ENCODE measurements around the gene ZIM2. TPM values are rescaled to one million over a fixed set of nuclear protein-coding genes. Genes with fewer than 3 reads are reported as not detected.
A peak's percentile ranks its signal among the peaks of the same experiment; 100 is the strongest.

The ZIM2 gene
- polyA plus RNA-seq, 4 donors = 1.1 to 13.6 (median 2.8) TPM

DNA sequence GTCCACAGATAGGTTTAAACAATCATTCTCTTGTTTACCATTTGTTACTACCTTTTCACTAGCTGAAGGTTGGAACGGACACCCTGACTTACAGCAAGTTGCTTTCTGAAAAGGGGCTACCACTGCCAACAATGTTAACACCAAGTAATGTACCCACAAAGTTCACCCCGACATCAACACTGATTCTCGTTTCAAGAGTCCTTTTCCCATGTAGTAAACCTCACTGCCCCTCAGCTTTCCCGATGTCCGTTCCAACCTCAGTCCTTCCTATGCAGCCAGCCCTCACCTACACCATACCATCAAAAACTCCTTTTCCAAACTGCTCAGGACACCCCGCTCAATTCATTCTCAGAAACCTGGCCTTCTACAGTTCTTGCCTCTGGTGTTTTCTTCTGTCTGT lies 29.0 kb downstream of the ZIM2 start:
- no peak for DNase-seq (ENCODE audit: low read depth in 4 of 4, low spot score in 3 of 4)

DNA sequence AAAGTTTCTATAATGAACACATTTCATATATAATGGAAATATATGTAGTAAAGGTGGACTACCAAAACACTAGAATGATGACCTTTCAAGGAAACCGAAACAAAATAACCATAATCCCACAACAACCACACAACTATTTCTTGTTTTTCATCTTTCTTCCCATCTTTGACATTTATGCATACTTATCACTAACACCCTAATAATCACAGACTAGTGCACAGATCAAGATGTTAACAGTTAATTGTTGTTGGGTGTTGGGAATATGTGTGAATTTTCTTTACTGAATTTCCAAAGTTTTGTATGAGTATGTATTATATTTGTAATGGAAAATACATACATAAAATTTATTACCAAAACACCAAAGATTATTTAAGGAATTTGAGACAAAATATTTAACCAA lies 30.3 kb downstream of the ZIM2 start:
- no peak for DNase-seq (ENCODE audit: low read depth in 4 of 4, low spot score in 3 of 4)

DNA sequence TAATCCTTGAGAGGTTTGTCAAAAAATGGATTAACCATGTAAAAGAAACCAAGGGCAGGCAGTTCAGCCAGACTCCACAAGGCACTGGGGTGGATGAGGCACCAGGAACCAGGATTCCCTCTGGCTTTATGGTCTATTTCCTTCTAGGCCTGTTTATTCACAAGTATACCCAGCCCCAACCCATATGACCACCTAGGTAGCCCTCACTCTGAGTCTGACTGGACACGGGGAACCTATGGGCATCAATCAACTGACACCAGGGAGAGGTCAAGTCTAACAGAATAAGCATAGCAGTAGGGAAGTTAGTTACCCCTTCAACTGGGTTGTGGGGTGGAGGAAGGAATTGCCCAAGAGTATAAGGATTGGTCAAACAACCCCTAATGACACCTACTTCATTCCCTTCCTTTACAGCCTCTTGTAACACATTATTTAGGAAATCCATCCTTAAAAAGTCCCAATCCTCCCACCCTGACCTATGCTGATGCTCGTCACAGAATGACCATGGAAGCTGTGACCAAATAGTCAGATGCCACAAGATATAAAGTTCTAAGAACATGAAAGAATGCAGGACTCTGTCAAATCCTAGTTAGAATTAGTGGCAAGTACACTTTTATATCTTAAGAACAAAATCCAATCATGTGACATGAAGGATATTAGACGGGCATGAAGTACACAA lies 31.7 kb downstream of the ZIM2 start:
- no peak for DNase-seq (ENCODE audit: low read depth in 4 of 4, low spot score in 3 of 4)

DNA sequence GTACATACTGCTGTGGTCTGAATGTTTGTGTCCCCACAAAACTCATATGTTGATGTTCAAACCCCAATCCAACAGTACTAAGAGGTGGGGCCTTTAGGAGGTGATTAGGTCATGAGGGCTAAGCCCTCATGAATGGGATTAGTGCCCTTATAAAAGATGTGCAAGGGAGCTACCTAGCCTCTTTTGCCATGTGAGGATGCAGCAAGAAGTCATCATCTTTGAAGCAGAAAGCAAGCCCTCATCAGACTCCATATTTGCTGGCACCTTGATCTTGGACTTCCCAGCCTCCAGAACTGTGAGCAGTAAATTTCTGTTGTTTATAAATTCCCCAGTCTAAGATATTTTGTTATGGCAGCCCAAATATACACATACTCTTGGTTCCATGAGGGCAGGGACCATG lies 33.9 kb downstream of the ZIM2 start:
- DNase-seq (ENCODE audit: low read depth in 4 of 4, low spot score in 3 of 4) = no peak

DNA sequence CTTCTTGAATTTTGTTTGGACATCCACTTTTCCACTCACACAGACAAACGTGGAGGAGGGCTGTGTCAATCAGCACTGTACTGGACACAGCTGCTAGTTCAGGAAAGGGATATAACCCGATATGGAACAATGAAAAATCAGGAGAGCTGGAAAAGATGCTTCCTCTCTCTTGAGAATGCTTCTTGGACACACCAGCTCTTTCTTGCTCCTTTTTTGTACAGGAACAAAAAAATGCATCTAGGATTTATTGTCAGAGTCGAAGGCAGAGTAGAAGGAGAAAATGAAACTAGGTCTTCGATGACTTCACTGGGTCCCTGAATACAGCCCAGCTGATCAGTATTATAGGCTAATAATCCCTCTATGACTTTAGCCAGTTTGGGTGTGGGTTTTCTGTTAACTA lies 62.2 kb downstream of the ZIM2 start:
- no peak for DNase-seq (ENCODE audit: low read depth in 4 of 4, low spot score in 3 of 4)

DNA sequence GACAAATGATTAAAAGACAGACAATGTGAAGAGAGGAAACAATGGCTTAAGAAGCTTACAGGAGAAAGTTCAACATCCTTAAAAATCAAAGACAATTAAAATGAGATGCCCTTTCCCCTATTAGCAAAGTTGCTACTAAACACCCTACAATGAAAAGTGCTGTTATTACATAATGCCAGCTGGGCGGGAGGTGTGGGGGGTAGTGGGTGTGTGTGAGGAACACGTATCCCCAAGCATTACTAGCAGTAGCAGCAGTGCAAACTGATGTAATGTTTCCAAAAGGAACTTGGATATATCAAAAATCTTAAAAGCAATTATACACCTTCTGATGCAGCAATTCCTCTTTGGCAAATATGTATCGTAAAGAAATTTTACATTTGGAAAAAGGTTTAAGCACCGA lies 70.9 kb downstream of the ZIM2 start:
- DNase-seq (ENCODE audit: low read depth in 4 of 4, low spot score in 3 of 4) = no peak

DNA sequence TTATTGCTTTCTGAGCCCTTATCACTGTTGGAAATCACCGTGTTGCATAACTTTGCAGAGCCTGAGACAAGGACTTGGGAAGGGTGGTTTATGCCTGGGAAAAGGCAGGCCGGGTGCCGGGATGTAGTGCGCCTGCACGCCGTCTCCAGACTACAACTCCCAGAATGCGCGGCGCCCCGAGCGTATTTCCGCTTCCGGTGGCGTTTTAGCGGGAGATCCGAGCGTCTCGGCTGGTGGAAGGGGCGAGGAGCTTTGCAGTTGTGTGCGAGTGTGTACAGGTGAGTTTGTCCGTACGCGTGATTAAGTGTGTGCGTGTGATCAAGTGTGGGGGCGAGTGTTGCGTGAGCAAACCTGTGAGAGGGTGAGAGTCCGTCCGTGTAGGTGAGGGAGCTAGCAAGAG lies 75.4 kb downstream of the ZIM2 start:
- DNase-seq (ENCODE audit: low read depth in 4 of 4, low spot score in 3 of 4) = peak; percentile 43 to 65 (median 54)

DNA sequence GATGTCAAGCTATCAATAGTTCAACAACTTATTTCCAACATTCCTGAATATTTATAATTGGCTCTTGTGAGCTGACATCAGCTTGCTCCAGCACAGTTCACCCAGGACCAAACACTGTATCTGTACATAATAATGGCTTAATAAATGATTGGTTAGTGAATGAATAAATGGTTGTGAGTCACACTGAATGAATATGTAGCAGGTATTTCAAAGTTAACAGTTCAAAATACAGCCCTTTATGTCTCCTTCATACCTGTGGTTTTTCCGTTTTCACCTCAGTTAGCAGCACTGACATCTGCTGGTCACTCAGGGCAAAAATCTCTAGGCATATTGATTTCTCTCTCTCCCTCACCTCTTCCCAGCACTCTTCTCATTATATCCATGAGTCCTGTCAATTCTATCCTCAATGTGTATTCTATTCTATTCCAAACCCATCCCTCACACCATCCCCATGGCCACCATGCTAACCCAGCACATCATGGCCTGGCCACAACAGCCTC lies 76.3 kb downstream of the ZIM2 start:
- no peak for DNase-seq (ENCODE audit: low read depth in 4 of 4, low spot score in 3 of 4)

DNA sequence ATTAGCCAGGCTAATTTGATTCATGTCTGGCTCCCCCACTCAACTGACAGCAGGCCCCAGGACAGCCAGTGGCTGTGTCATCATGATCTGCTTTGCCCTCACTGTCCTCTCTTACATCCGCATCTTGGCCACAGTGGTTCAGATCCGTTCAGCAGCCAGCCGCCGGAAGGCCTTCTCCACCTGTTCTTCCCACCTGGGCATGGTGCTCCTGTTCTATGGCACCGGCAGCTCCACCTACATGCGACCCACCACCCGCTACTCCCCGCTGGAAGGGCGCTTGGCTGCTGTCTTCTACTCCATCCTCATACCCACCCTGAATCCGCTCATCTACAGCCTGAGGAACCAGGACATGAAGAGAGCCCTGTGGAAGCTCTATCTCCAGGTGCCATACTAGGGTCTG lies 79.7 kb downstream of the ZIM2 start:
- no peak for DNase-seq (ENCODE audit: low read depth in 4 of 4, low spot score in 3 of 4)

DNA sequence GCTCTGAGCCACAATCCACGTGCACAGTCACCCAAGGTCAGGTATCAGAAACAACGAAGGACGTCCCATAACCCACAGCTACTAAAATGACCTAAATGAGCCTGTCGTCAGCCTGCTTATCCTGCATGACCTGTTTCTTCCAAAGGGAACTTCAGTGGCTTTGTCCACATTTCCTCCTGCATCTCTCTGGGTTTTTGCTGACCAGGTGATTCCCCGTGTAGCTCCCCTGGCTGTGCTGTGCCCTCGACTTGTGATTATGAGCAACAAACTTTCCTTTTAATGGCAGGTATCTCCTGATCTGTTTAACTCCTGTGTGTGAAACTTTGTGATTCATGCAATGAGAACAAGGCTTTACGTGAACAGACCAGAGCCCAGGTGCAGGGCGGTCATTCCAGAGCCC lies 81.0 kb downstream of the ZIM2 start:
- DNase-seq (ENCODE audit: low read depth in 4 of 4, low spot score in 3 of 4) = no peak

DNA sequence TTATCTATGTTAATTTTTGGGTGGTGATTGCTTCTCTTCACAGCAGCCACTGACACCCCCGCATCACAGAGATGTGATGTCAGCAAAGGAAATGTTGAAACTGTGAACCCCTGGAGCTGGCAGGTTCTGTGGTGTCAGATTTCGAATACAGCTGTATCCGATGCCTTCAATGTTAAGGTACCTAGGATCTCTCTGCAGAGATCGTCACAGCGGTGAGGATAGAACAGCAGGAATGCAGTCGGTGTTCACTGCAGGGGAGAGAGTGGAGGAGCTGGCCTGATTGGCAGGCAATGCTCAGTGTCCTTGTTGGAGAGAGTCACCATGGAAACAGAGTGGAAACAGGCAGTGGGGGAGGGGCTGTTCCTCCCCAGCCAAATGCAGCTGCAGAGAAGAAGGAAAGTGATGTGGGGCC lies 89.4 kb downstream of the ZIM2 start:
- DNase-seq (ENCODE audit: low read depth in 4 of 4, low spot score in 3 of 4) = peak in 1 of 4 donors; percentile 48

DNA sequence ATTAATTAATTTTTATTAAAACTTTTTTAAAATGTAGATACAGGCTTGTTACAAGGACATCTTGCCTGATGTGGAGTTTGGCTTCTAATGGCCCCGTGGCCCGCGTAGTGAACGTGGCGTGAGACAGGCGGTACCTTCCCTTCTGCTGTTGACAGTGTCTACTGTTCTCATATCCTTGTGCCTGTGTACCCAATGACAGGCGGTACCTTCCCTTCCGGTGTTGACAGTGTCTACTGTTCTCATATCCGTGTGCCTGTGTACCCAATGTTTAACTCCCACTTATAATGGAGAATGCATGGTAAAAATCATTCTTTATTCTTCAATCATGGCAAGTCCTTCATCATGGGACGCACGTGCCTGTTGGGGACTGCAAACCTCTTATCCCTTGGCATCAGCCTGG lies 89.9 kb downstream of the ZIM2 start:
- DNase-seq (ENCODE audit: low read depth in 4 of 4, low spot score in 3 of 4) = no peak

DNA sequence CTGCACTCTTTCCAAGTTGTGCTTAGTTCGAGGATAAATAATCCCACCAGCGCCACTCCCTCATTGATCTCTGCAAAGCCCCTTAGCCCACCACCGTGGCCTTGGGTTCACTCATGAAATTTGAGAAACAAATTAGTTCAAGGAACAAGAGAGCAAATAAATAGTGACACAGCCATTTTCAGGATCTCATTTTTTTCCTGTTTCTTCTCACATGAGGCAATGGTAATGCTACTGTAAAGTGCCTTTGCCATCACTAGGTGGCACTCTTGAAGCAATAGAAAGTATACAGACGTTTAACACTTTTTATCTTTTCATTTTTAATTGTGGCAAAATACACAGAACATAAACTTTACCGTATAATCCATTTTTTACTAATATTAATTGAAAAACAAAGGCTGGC lies 92.1 kb downstream of the ZIM2 start:
- DNase-seq (ENCODE audit: low read depth in 4 of 4, low spot score in 3 of 4) = no peak

DNA sequence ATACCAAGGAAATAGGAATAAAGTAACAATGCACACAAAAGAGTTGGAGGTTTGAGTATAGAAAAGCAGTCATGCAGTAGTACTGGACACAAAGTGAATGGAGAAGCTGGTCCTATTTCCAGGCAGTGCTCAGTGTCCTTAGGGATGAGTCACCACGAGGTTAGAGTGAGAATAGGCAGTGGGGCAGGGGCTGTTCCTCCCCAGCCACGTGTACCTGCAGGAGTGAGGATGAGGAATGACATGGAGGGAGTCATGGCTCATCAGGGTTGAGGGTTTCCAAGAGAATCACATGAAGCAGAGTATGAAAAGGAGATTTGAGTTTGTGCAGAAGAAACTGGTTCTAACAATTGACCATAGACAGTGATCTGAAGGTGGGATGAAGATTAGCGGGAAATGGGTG lies 94.2 kb downstream of the ZIM2 start:
- DNase-seq (ENCODE audit: low read depth in 4 of 4, low spot score in 3 of 4) = no peak

DNA sequence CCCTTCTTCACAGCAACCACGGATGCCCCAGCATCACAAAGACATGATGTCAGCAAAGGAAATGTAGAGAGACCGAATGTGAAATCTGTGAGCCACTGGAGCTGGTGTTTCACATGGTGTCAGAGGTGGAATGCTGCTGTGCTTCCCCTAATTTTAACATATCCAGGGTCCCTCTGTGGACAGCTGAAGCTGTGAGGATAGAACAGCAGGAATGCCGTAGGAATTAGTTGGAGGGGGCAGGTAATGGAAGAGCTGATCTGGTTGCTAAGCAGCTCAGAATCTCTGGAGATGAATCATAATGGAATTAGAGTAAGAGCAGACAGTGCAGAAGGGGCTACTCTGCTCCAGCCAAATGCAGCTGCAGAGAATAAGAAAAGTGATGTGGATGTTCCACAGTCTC lies 100.0 kb downstream of the ZIM2 start:
- no peak for DNase-seq (ENCODE audit: low read depth in 4 of 4, low spot score in 3 of 4)

DNA sequence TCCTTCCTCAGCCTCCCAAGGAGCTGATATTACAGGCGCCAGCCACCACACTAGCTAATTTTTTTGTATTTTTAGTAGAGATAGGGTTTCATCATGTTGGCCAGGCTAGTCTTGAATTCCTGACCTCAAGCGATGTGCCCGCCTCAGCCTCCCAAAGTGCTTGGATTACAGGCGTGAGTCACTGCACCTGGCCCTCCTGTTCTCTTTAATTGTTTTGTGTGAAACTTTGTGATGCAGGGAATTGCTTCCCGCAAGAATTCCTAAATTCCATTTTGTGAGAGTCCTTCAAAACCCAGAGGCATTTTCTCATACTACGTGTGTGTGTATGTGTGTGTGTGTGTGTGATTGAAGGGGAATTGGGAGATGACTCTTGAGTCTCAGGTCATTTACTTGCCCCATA lies 104.0 kb downstream of the ZIM2 start:
- DNase-seq (ENCODE audit: low read depth in 4 of 4, low spot score in 3 of 4) = no peak

DNA sequence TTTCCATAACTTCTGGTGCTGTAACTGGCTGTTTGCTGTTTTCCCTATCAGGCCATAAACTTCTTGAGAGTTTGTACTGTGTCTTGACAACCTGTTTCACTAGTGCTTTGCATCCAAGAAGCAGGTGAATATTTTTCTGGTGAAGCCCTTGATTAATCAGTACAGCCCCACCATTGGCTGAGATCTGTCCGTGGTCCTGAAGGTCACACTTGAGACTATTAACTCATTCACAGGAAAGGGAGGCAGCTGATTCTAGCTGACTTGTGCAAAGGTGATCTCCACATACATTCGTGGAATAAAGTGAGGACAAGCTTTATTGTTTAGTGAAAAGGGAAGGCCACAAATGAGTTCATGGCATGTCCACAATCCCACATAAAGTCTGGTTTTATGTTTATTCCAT lies 107.5 kb downstream of the ZIM2 start:
- peak in 3 of 4 donors; percentile 24 to 34 (median 29) for DNase-seq (ENCODE audit: low read depth in 4 of 4, low spot score in 3 of 4)

DNA sequence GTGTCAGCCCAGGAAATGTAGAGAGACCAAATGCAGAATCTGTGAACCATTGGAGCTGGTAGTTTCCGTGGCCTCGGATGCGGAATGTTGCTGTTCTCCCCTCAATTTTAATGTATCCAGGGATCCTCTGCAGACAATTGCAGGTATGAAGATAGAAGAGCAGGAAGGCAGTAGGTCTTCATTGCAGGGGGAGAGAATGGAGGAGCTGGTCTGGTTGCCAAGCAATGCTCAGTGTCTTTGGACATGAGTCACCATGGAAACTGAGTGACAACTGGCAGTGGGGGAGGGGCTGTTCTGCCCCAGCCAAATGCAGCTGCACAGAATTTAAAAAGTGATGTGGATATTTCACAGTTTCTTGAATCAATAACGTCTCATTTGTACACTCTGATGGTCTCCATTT lies 112.8 kb downstream of the ZIM2 start:
- no peak for DNase-seq (ENCODE audit: low read depth in 4 of 4, low spot score in 3 of 4)

DNA sequence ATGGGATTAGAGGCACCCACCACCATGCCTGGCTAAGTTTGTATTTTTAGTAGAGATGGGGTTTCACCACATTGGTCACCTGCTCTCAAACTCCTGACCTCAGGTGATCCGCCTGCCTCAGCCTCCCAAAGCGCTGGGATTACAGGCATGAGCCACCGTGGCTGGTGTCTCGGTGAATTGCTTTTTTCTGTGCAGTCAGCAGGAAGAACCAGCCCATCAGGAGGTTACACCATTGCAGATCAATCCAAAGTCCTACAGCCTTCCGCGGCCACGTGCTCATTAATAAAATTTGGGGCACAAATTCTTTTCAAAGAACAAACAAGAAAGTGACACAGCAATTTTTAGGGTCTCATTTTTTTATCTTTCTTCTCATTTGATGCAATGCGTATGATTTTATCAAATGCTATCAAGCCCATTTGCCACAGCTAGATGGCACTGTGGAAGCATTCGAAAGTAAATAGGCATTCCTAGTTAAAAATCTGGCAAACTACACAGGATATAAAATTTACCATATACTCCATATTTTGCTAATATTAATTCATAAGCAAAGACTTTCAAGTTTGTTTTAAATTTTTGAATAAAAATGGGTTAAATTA lies 114.6 kb downstream of the ZIM2 start:
- DNase-seq (ENCODE audit: low read depth in 4 of 4, low spot score in 3 of 4) = no peak
